Lung microvascular endothelial cell (primary cell): ENCODE results near the gene ZEB2. TPM values are rescaled to one million over a fixed set of nuclear protein-coding genes. Genes with fewer than 3 reads are reported as not detected.

Experiments used
- DNase-seq, 2 donors: peaks; one replicate each; pipeline versions ENCODE4 v3.0.0 to v3.0.0-alpha.2; 2010; ENCODE audit warnings: low read depth in 2 of 2
- total RNA-seq: library from RNA; depleted of rRNA; stranded (reverse); fragments of >200 nt; gene quantifications from 2 replicates; pipeline ENCODE4 v1.2.1, GENCODE V29; 2014

Gene ZEB2
- total RNA-seq, 1 donor from 2014 or later: 0.60 TPM

GRCh38 chr2:144357623-144358373, 162.1 kb downstream of the ZEB2 start:
- peak in 1 of 2 donors; percentile 97 for DNase-seq

- DNase-seq: no peak
Observed at GRCh38 chr2:144356402-144356801, 163.5 kb downstream of the ZEB2 start.

GRCh38 chr2:144354953-144355352, 165.0 kb downstream of the ZEB2 start:
- DNase-seq: no peak

GRCh38 chr2:144351687-144352086, 168.2 kb downstream of the ZEB2 start:
- peak in 1 of 2 donors; percentile 29 for DNase-seq

- peak in 1 of 2 donors; percentile 97 for DNase-seq
Observed at GRCh38 chr2:144350151-144350802, 169.6 kb downstream of the ZEB2 start.

GRCh38 chr2:144349674-144350073, 170.2 kb downstream of the ZEB2 start:
- DNase-seq: peak in 1 of 2 donors; percentile 28

GRCh38 chr2:144348846-144349245, 171.1 kb downstream of the ZEB2 start:
- DNase-seq: no peak

- DNase-seq: no peak
Observed at GRCh38 chr2:144346229-144346628, 173.7 kb downstream of the ZEB2 start.

- DNase-seq: peak in 1 of 2 donors; percentile 8
Observed at GRCh38 chr2:144343145-144343544, 176.8 kb downstream of the ZEB2 start.

GRCh38 chr2:144341538-144341937, 178.4 kb downstream of the ZEB2 start:
- no peak for DNase-seq

GRCh38 chr2:144339048-144339447, 180.9 kb downstream of the ZEB2 start:
- DNase-seq: no peak

GRCh38 chr2:144334551-144334950, 185.4 kb downstream of the ZEB2 start:
- DNase-seq: no peak
